GM10266 (cell line): Measurements from ENCODE around the gene TSPAN18.

Source experiments
- DNase-seq: peaks from one replicate; pipeline ENCODE4 v3.0.0; 2012; ENCODE audit errors: extremely low spot score
- TF ChIP-seq, protein P1 (sequence below): IDR thresholded peaks from 2 replicates; pipeline ENCODE4 v1.5.1; 2012; ENCODE audit warnings: mild to moderate bottlenecking, low read depth; ENCODE audit not compliant: control insufficient read depth, insufficient read depth; ENCODE audit errors: missing control alignments

Gene TSPAN18

DNA sequence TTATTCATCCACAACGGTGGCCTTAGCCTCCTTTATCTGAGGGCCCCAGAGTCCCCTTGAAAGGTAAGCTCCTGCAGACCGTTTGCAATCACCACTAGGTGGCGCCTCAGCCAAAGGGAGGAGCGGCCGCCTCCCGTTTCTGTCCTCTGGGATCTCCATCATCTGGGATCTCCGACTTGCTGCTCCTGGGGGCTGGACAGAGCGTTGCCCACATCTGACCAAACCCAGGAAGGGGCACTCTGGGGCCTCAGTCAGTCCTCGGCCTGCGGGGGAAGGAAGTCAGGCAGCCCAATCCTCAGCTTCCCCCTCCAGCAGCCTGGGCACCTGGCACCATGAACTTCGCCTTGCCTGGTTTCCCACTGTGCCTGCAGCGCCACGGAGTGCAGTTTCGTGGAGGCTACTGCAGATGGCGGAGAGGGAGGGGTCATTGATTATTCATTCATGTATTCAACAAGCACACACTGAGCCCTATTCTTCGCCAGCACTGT is 200.5 kb downstream of the TSPAN18 start:
- TF ChIP-seq, protein P1, sequence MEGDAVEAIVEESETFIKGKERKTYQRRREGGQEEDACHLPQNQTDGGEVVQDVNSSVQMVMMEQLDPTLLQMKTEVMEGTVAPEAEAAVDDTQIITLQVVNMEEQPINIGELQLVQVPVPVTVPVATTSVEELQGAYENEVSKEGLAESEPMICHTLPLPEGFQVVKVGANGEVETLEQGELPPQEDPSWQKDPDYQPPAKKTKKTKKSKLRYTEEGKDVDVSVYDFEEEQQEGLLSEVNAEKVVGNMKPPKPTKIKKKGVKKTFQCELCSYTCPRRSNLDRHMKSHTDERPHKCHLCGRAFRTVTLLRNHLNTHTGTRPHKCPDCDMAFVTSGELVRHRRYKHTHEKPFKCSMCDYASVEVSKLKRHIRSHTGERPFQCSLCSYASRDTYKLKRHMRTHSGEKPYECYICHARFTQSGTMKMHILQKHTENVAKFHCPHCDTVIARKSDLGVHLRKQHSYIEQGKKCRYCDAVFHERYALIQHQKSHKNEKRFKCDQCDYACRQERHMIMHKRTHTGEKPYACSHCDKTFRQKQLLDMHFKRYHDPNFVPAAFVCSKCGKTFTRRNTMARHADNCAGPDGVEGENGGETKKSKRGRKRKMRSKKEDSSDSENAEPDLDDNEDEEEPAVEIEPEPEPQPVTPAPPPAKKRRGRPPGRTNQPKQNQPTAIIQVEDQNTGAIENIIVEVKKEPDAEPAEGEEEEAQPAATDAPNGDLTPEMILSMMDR, result peak; percentile 80
- peak; percentile 62 for DNase-seq

- TF ChIP-seq, protein P1, result no peak
Measured at GRCh38 chr11:44928144-44928543, 201.4 kb downstream of the TSPAN18 start.

GRCh38 chr11:44928816-44929215 is 202.1 kb downstream of the TSPAN18 start:
- DNase-seq, result no peak
- TF ChIP-seq, protein P1, result no peak

More at GRCh38 chr11:44928144-44928543, 201.4 kb downstream of the TSPAN18 start:
- no peak for DNase-seq

DNA sequence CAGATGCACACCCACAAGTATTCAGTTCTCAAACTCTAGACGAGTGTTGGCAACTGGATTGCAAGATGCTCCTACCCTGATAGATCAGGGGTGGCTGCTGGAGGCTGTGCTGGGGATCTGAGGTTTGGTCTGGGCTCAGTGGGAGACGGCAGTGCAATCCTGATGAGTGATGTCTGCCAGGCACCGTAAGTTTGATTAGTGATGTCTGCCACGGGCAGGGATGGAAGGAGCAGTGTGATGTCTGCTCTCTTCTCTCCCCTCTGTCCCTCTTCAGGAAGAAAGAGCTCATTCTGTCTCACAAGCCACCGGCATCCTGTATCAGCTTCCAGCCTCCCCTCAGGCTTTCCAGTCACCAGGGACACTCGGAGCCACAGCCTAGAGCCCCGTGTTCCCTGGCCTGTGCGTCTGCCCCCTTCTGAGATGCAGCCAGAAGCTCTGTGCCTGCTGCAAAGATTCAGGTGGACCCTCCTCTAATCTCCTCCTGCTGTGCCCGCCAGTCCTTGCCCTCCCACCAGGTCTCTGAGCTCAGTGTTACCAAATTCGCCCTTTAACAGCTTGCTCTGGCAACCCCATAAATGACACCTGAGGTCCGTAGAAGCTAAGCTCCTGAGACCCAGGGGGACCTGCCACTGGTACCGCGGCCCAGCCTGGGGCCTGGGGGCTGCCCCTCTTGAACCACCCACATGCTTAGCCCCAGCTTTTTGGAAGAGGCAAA is 204.0 kb downstream of the TSPAN18 start:
- no peak for DNase-seq
- TF ChIP-seq, protein P1, result no peak

DNA sequence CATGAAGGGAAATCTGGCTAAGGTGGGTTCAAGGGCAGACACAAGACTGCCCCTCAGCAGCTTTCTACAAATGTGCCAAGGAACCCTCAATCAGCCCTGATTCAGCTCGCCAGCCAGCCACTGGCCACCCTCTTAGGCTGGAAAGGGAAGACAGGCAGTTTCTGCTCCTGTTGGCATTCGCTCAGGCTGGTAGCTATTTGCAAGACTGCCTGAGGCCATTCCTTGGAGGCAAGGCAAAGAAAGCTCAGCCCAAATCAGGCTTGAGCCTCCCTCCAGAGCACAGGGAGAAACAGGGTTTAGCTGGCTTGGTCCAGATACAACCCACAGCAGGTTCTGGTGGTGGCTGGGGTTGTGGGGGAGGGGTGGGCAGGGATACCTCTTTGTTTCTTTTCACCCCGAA is 204.7 kb downstream of the TSPAN18 start:
- TF ChIP-seq, protein P1, result no peak
- DNase-seq, result no peak

DNA sequence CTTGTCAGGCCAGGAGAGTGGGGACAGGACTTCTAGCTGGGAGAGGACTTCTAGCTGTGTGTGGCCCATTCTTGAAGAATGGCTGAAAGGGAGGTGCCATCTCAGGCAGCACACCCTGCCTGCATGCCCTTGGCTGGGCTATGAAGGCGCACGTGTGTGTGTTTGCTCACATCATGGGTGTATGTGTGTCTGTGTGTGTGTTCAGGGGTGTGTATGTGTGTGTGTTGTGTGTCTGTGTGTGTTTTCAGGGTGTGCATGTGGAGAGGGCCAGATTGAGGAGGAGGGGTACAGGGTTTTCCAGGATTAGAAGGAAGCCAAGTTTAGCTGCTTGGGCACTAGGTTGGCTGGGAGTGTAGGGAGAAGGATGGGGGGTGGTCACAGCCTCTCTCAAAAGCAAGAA is 207.3 kb downstream of the TSPAN18 start:
- TF ChIP-seq, protein P1, result no peak

DNA sequence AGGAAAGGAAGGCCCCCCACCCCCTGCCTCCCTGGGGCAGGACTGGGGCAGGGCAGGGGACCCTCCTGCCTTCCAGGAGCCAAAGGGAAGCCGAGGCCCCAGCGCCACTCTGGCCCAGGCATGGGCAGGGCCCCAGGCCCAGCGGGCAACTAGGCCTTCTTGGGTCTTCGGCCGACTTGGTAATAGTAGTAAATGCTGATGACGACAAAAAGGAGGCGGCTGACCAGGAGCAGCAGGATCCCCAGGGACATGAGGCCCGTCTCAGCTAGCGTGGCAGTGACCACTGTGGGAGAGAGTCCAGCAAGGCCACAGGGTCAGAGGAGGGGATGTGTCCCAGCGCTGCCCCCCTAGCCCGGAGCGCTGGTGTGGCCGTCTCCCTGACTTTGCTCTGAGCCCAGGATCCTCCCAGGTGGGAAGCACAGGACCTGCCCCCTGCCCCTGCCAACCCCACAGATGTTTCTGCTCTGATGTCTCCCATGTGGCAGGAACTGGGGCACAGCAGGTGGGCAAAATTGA is 208.0 kb downstream of the TSPAN18 start:
- TF ChIP-seq, protein P1, result no peak

More for the DNA sequence above, 207.3 kb downstream of the TSPAN18 start:
- DNase-seq, result no peak

More for the DNA sequence above, 208.0 kb downstream of the TSPAN18 start:
- DNase-seq, result no peak
